IPS-20b (cell line): ENCODE results near the gene PRRX1.

Experiments used
- H3K27ac ChIP-seq: one replicate; pipeline ENCODE4 v1.5.1; 2013; ENCODE audit warnings: low read length
- H3K27me3 ChIP-seq: 2 replicates; pipeline ENCODE4 v1.6.1; 2013; ENCODE audit warnings: mild to moderate bottlenecking, low read length, inconsistent platforms; ENCODE audit not compliant: insufficient read depth
- H3K36me3 ChIP-seq: 2 replicates; pipeline ENCODE4 v1.6.1; 2013; ENCODE audit warnings: low read depth, mild to moderate bottlenecking, inconsistent platforms, low read length, moderate library complexity; ENCODE audit not compliant: insufficient read depth
- H3K4me1 ChIP-seq: 2 replicates; pipeline ENCODE4 v1.6.1; 2013; ENCODE audit warnings: mild to moderate bottlenecking, control low read depth, inconsistent platforms, low read length, moderate library complexity; ENCODE audit not compliant: insufficient read depth
- H3K4me3 ChIP-seq: 2 replicates; pipeline ENCODE4 v1.5.1; 2013; ENCODE audit warnings: mild to moderate bottlenecking, low read length, inconsistent platforms
- H3K9ac ChIP-seq: 2 replicates; pipeline ENCODE4 v1.6.1; 2013; ENCODE audit warnings: low read depth, mild to moderate bottlenecking, inconsistent platforms, low read length, moderate library complexity
- H3K9me3 ChIP-seq: 2 replicates; pipeline ENCODE4 v1.6.1; 2013; ENCODE audit warnings: mild to moderate bottlenecking, low read depth, low read length, inconsistent platforms; ENCODE audit not compliant: insufficient read depth

Gene PRRX1

GRCh38 chr1:170755795-170756194 lies 91.9 kb downstream of the PRRX1 start:
- Histone ChIP-seq H3K27me3 (no peaks in the 10 kb centered on the region), H3K27ac (no peak overlapping the region), H3K36me3 (no peaks in the 10 kb centered on the region), H3K9ac (no peak overlapping the region), H3K4me1 (no peaks in the 10 kb centered on the region), H3K9me3 (no peaks in the 10 kb centered on the region), H3K4me3 (no peak overlapping the region)

- Histone ChIP-seq H3K9me3 (no peaks in the 10 kb centered on the region), H3K4me1 (no peaks in the 10 kb centered on the region), H3K36me3 (no peaks in the 10 kb centered on the region), H3K4me3 (no peak overlapping the region), H3K27ac (no peak overlapping the region), H3K27me3 (no peaks in the 10 kb centered on the region), H3K9ac (no peak overlapping the region)
Observed at GRCh38 chr1:170758992-170759391, 95.1 kb downstream of the PRRX1 start.

GRCh38 chr1:170765279-170765678 lies 101.3 kb downstream of the PRRX1 start:
- Histone ChIP-seq H3K9me3 (no peaks in the 10 kb centered on the region), H3K36me3 (no peaks in the 10 kb centered on the region), H3K9ac (no peak overlapping the region), H3K27ac (no peak overlapping the region), H3K4me3 (no peak overlapping the region), H3K27me3 (no peaks in the 10 kb centered on the region), H3K4me1 (no peaks in the 10 kb centered on the region)

- Histone ChIP-seq H3K27me3 (no peaks in the 10 kb centered on the region), H3K27ac (no peak overlapping the region), H3K9me3 (no peaks in the 10 kb centered on the region)
Observed at GRCh38 chr1:170765712-170766330, 101.9 kb downstream of the PRRX1 start.

GRCh38 chr1:170768929-170769328 lies 105.0 kb downstream of the PRRX1 start:
- Histone ChIP-seq H3K27ac (no peak overlapping the region), H3K4me3 (no peak overlapping the region), H3K4me1 (no peaks in the 10 kb centered on the region), H3K27me3 (no peaks in the 10 kb centered on the region), H3K36me3 (no peaks in the 10 kb centered on the region), H3K9ac (no peak overlapping the region), H3K9me3 (no peaks in the 10 kb centered on the region)

More at GRCh38 chr1:170765712-170766330, 101.9 kb downstream of the PRRX1 start:
- Histone ChIP-seq H3K4me3 (no peak overlapping the region), H3K36me3 (no peaks in the 10 kb centered on the region), H3K4me1 (no peaks in the 10 kb centered on the region), H3K9ac (no peak overlapping the region)

- no peaks in the 10 kb centered on the region for H3K9me3 ChIP-seq
- H3K4me3 ChIP-seq, result no peak overlapping the region
- no peaks in the 10 kb centered on the region for H3K27me3 ChIP-seq
- no peaks in the 10 kb centered on the region for H3K36me3 ChIP-seq
- H3K9ac ChIP-seq, result no peak overlapping the region
- H3K4me1 ChIP-seq, result no peaks in the 10 kb centered on the region
- no peak overlapping the region for H3K27ac ChIP-seq
Observed at GRCh38 chr1:170769691-170770090, 105.8 kb downstream of the PRRX1 start.

- Histone ChIP-seq H3K36me3 (no peaks in the 10 kb centered on the region), H3K27me3 (no peaks in the 10 kb centered on the region), H3K4me1 (no peaks in the 10 kb centered on the region), H3K9ac (no peak overlapping the region), H3K9me3 (no peaks in the 10 kb centered on the region), H3K27ac (no peak overlapping the region), H3K4me3 (no peak overlapping the region)
Observed at GRCh38 chr1:170770254-170770653, 106.3 kb downstream of the PRRX1 start.

- no peak overlapping the region for H3K9ac ChIP-seq
- H3K4me3 ChIP-seq, result no peak overlapping the region
- H3K9me3 ChIP-seq, result no peaks in the 10 kb centered on the region
- no peaks in the 10 kb centered on the region for H3K36me3 ChIP-seq
- no peaks in the 10 kb centered on the region for H3K27me3 ChIP-seq
- H3K4me1 ChIP-seq, result no peaks in the 10 kb centered on the region
- H3K27ac ChIP-seq, result no peak overlapping the region
Observed at GRCh38 chr1:170776252-170776651, 112.3 kb downstream of the PRRX1 start.

GRCh38 chr1:170776777-170777176 lies 112.8 kb downstream of the PRRX1 start:
- no peaks in the 10 kb centered on the region for H3K4me1 ChIP-seq
- H3K36me3 ChIP-seq, result no peaks in the 10 kb centered on the region
- H3K27ac ChIP-seq, result no peak overlapping the region
- no peak overlapping the region for H3K9ac ChIP-seq
- no peaks in the 10 kb centered on the region for H3K9me3 ChIP-seq
- H3K27me3 ChIP-seq, result no peaks in the 10 kb centered on the region
- no peak overlapping the region for H3K4me3 ChIP-seq
